Cardiac fibroblast (primary cell): ENCODE data around the gene IFT81.
"Not testable (repeated sequence)": the region's sequence is repeated elsewhere in the genome, so short reads cannot be mapped to it uniquely, and the experiment has no call there.

Source experiments
- DNase-seq, 2 donors: peaks; one replicate each; pipeline versions ENCODE4 v3.0.0 to v3.0.0-alpha.2; 2010; ENCODE audit warnings: low read depth in 2 of 2
- H3K4me3 ChIP-seq, 2 donors: replicated peaks in 1 of 2; 1 replicate in 1 of 2; 2 replicates in 1 of 2; pipeline ENCODE4 v1.5.1; 2011; ENCODE audit warnings: low read depth in 2 of 2, low read length in 2 of 2, mild to moderate bottlenecking in 2 of 2, moderate library complexity in 1 of 2
- CTCF ChIP-seq: IDR thresholded peaks from one replicate; pipeline ENCODE4 v1.5.1; 2011; ENCODE audit warnings: low read depth, mild to moderate bottlenecking, low read length, inconsistent platforms

IFT81 gene

GRCh38 chr12:110199339-110200123 is 75.4 kb downstream of the IFT81 start:
- H3K4me3 ChIP-seq, result no peak overlapping the region
- peak; percentile 75 to 78 for DNase-seq
- no peak for TF ChIP-seq CTCF

GRCh38 chr12:110200124-110200417 is 75.9 kb downstream of the IFT81 start:
- DNase-seq, result peak in 1 of 2 donors; percentile 21
- no peak overlapping the region for H3K4me3 ChIP-seq
- no peak for TF ChIP-seq CTCF

GRCh38 chr12:110201995-110202394 is 77.8 kb downstream of the IFT81 start:
- no peak for TF ChIP-seq CTCF
- no peak overlapping the region for H3K4me3 ChIP-seq
- no peak for DNase-seq

GRCh38 chr12:110203546-110203945 is 79.4 kb downstream of the IFT81 start:
- DNase-seq, result no peak
- no peak for TF ChIP-seq CTCF
- H3K4me3 ChIP-seq, result no peak overlapping the region

- no peak for TF ChIP-seq CTCF
Measured at GRCh38 chr12:110205931-110206330, 81.8 kb downstream of the IFT81 start.

DNA sequence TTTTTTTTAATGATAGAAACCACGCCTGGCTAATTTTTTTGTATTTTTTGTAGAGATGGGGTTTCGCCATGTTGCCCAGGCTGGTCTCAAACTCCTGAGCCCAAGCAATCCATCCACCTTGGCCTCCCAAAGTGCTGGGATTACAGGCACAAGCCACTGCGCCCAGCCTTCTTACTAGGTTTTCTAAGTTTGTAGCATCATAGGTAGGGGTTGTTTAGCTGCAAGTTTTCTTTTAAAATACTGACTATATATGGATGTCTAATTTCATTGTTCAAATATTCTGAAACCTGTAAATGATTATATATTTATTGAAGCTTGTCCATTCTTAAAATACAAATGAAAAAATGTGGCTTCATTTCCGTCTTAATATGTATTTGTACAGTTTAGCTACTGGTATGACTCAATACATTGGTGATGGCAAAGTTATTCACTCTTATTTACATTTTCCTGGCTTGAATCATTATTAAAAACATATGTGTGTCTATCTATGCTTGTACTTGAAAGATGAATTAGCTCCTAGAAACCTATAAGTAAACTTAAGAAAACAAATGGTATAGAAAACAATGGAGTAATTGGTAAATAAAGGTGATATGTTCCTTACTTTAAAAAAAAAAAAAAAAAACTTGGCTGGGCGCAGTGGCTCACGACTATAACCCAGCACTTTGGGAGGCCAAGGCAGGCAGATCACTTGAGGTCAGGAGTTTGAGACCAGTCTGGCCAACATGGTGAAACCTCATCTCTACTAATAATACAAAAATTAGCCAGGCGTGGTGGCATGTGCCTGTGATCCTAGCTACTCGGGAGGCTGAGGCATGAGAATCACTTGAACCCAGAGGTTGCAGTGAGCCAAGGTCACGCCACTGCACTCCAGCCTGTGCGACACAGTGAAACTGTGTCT is 87.7 kb downstream of the IFT81 start:
- DNase-seq, result peak; percentile 43 to 89

More at GRCh38 chr12:110205931-110206330, 81.8 kb downstream of the IFT81 start:
- no peak overlapping the region for H3K4me3 ChIP-seq
- no peak for DNase-seq

GRCh38 chr12:110217996-110218674 is 94.0 kb downstream of the IFT81 start:
- DNase-seq, result no peak
- TF ChIP-seq CTCF, result no peak
- H3K4me3 ChIP-seq, result no peak overlapping the region

More for the DNA sequence above, 87.7 kb downstream of the IFT81 start:
- not testable (repeated sequence) for H3K4me3 ChIP-seq
